WTC11 (cell line): Measurements from ENCODE around the gene FTL. TPM values are rescaled to one million over a fixed set of nuclear protein-coding genes. Genes with fewer than 3 reads are reported as not detected.
A peak's percentile ranks its signal among the peaks of the same experiment; 100 is the strongest.

Source experiments
- ATAC-seq: fragments of 200-7000 bp; cut with Tn5 transposase; 2 replicates; pipeline ENCODE4 v1.10.0; 2021; ENCODE audit warnings: mild to moderate bottlenecking, moderate library complexity
- CTCF ChIA-PET: fragments of 300-600 bp; sonication (Branson Sonifier 250); formaldehyde crosslinking; loops from one replicate; lab custom pipeline; 2021; ENCODE audit warnings: antibody characterized with exemption; lab: Charles Lee
- POLR2A ChIA-PET: fragments of 350-600 bp; sonication (Branson Sonifier 250); formaldehyde crosslinking; loops from one replicate; lab custom pipeline; 2021; ENCODE audit warnings: antibody characterized with exemption; lab: Charles Lee
- DNase-seq: peaks from one replicate; pipeline ENCODE4 v3.0.0; 2021; ENCODE audit warnings: low spot score
- H3K27ac Mint-ChIP-seq: 2 replicates; pipeline ENCODE4 v1.8.0; 2021; ENCODE audit warnings: mixed read lengths
- H3K27me3 Mint-ChIP-seq: 2 replicates; pipeline ENCODE4 v1.8.0; 2021; ENCODE audit warnings: low read depth, mild to moderate bottlenecking, moderate library complexity, mixed read lengths
- H3K36me3 Mint-ChIP-seq: 2 replicates; pipeline ENCODE4 v1.8.0; 2021; ENCODE audit warnings: mixed read lengths
- H3K4me1 Mint-ChIP-seq: 2 replicates; pipeline ENCODE4 v1.8.0; 2022; ENCODE audit warnings: mixed read lengths
- H3K4me3 Mint-ChIP-seq: 2 replicates; pipeline ENCODE4 v1.8.0; 2021; ENCODE audit warnings: mild to moderate bottlenecking, moderate library complexity, mixed read lengths
- H3K9me3 Mint-ChIP-seq: 2 replicates; pipeline ENCODE4 v1.8.0; 2021; ENCODE audit warnings: mixed read lengths
- ATF1 ChIP-seq: sonication (generic); formaldehyde crosslinking; IDR thresholded peaks from 2 replicates; pipeline ENCODE4 v1.8.1; 2023; ENCODE audit warnings: mild to moderate bottlenecking, moderate library complexity, missing genetic modification reagents
- ETV6 ChIP-seq: sonication (generic); formaldehyde crosslinking; IDR thresholded peaks from 2 replicates; pipeline ENCODE4 v1.8.1; 2022; ENCODE audit warnings: mild to moderate bottlenecking, missing genetic modification reagents
- FOXJ3 ChIP-seq: sonication (generic); formaldehyde crosslinking; IDR thresholded peaks from 2 replicates; pipeline ENCODE4 v1.9.0; 2021; ENCODE audit warnings: missing genetic modification reagents, mild to moderate bottlenecking, borderline replicate concordance
- GABPB1 ChIP-seq: sonication (generic); formaldehyde crosslinking; IDR thresholded peaks from 2 replicates; pipeline ENCODE4 v1.8.1; 2023; ENCODE audit warnings: mild to moderate bottlenecking, missing genetic modification reagents
- MXD4 ChIP-seq: fragments of 250-450 bp; sonication (Bioruptor Pico); IDR thresholded peaks from 2 replicates; pipeline ENCODE4 v1.8.0; 2021; ENCODE audit warnings: mild to moderate bottlenecking, moderate library complexity, borderline replicate concordance
- NFYB ChIP-seq: sonication (generic); formaldehyde crosslinking; conservative IDR thresholded peaks from 2 replicates; pipeline ENCODE4 v1.8.0; 2022; ENCODE audit warnings: low read depth, missing genetic modification reagents
- PRRX2 ChIP-seq: fragments of 250-450 bp; sonication (Bioruptor Pico); IDR thresholded peaks from 2 replicates; pipeline ENCODE4 v1.8.0; 2021; ENCODE audit warnings: mild to moderate bottlenecking
- SMAD3 ChIP-seq: sonication (generic); formaldehyde crosslinking; IDR thresholded peaks from 2 replicates; pipeline ENCODE4 v1.8.0; 2022; ENCODE audit warnings: missing genetic modification reagents, mild to moderate bottlenecking, borderline replicate concordance
- SMAD4 ChIP-seq: sonication (generic); formaldehyde crosslinking; IDR thresholded peaks from 2 replicates; pipeline ENCODE4 v1.8.0; 2022; ENCODE audit warnings: mild to moderate bottlenecking, missing genetic modification reagents
- ZNF121 ChIP-seq: sonication (generic); formaldehyde crosslinking; IDR thresholded peaks from 2 replicates; pipeline ENCODE4 v1.8.0; 2023; ENCODE audit warnings: missing genetic modification reagents
- ZNF263 ChIP-seq: sonication (generic); formaldehyde crosslinking; IDR thresholded peaks from 2 replicates; pipeline ENCODE4 v1.8.1; 2022; ENCODE audit warnings: low read depth, mild to moderate bottlenecking, moderate library complexity, missing genetic modification reagents
- total RNA-seq: library from RNA; stranded (reverse); gene quantifications from 3 replicates; pipeline ENCODE4 v1.2.3, GENCODE V29; 2021
- TF ChIP-seq, protein P1 (sequence below): sonication (generic); formaldehyde crosslinking; IDR thresholded peaks from 2 replicates; pipeline ENCODE4 v1.8.0; 2022; ENCODE audit warnings: mild to moderate bottlenecking, missing genetic modification reagents
- TF ChIP-seq, protein P2 (sequence below): sonication (generic); formaldehyde crosslinking; IDR thresholded peaks from 2 replicates; pipeline ENCODE4 v1.8.1; 2022; ENCODE audit warnings: mild to moderate bottlenecking, missing genetic modification reagents, moderate library complexity, borderline replicate concordance
- TF ChIP-seq, protein P3 (sequence below): sonication (generic); formaldehyde crosslinking; IDR thresholded peaks from 2 replicates; pipeline ENCODE4 v1.8.1; 2022; ENCODE audit warnings: mild to moderate bottlenecking, moderate library complexity, missing genetic modification reagents
- TF ChIP-seq, protein P4 (sequence below): sonication (generic); formaldehyde crosslinking; conservative IDR thresholded peaks from 2 replicates; pipeline ENCODE4 v1.8.1; 2023; ENCODE audit warnings: mild to moderate bottlenecking, low read depth, missing genetic modification reagents, moderate library complexity
- TF ChIP-seq, protein P5 (sequence below): sonication (generic); formaldehyde crosslinking; IDR thresholded peaks from 2 replicates; pipeline ENCODE4 v1.8.0; 2022; ENCODE audit warnings: mild to moderate bottlenecking, missing genetic modification reagents
- TF ChIP-seq, protein P6 (sequence below): sonication (generic); formaldehyde crosslinking; IDR thresholded peaks from 2 replicates; pipeline ENCODE4 v1.8.0; 2022; ENCODE audit warnings: missing genetic modification reagents

Gene FTL
- total RNA-seq, 1 experiment from 2014 or later = 1,061 TPM

DNA sequence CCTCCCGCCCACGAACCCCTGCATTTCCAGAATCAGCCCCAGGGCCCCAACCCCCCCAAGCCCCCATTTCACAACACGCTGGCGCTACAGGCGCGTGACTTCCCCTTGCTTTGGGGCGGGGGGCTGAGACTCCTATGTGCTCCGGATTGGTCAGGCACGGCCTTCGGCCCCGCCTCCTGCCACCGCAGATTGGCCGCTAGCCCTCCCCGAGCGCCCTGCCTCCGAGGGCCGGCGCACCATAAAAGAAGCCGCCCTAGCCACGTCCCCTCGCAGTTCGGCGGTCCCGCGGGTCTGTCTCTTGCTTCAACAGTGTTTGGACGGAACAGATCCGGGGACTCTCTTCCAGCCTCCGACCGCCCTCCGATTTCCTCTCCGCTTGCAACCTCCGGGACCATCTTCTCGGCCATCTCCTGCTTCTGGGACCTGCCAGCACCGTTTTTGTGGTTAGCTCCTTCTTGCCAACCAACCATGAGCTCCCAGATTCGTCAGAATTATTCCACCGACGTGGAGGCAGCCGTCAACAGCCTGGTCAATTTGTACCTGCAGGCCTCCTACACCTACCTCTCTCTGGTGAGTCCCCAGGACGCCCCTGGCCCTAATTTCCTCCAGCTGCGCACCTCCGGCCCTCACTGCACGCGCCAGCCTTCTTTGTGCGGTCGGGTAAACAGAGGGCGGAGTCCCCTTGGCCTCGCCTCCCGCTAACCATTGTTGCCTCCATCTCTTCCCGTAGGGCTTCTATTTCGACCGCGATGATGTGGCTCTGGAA lies at the start of gene FTL (continued):
- no peak for TF ChIP-seq PRRX2 (CRISPR knock-in tag)
- TF ChIP-seq, protein P1, sequence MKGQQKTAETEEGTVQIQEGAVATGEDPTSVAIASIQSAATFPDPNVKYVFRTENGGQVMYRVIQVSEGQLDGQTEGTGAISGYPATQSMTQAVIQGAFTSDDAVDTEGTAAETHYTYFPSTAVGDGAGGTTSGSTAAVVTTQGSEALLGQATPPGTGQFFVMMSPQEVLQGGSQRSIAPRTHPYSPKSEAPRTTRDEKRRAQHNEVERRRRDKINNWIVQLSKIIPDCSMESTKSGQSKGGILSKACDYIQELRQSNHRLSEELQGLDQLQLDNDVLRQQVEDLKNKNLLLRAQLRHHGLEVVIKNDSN (CRISPR knock-in tag) = 0 out of 2 replicates have a peak, but pooled peaks have one; percentile 31
- TF ChIP-seq GABPB1 = peak; percentile 65; the same call in 1 of the 2 replicates
- TF ChIP-seq, protein P2, sequence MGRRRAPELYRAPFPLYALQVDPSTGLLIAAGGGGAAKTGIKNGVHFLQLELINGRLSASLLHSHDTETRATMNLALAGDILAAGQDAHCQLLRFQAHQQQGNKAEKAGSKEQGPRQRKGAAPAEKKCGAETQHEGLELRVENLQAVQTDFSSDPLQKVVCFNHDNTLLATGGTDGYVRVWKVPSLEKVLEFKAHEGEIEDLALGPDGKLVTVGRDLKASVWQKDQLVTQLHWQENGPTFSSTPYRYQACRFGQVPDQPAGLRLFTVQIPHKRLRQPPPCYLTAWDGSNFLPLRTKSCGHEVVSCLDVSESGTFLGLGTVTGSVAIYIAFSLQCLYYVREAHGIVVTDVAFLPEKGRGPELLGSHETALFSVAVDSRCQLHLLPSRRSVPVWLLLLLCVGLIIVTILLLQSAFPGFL (CRISPR knock-in tag) = 0 out of 2 replicates have a peak, but pooled peaks have one; percentile 29
- TF ChIP-seq, protein P3, sequence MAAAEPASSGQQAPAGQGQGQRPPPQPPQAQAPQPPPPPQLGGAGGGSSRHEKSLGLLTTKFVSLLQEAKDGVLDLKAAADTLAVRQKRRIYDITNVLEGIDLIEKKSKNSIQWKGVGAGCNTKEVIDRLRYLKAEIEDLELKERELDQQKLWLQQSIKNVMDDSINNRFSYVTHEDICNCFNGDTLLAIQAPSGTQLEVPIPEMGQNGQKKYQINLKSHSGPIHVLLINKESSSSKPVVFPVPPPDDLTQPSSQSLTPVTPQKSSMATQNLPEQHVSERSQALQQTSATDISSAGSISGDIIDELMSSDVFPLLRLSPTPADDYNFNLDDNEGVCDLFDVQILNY (CRISPR knock-in tag) = 0 out of 2 replicates have a peak, but pooled peaks have one; percentile 26
- peak; percentile 77; the same call in 1 of the 2 replicates for TF ChIP-seq ETV6 (CRISPR knock-in tag)
- TF ChIP-seq NFYB (CRISPR knock-in tag) = peak; percentile 71
- peak; percentile 69; the same call in 1 of the 2 replicates for TF ChIP-seq SMAD3 (CRISPR knock-in tag)
- TF ChIP-seq, protein P4, sequence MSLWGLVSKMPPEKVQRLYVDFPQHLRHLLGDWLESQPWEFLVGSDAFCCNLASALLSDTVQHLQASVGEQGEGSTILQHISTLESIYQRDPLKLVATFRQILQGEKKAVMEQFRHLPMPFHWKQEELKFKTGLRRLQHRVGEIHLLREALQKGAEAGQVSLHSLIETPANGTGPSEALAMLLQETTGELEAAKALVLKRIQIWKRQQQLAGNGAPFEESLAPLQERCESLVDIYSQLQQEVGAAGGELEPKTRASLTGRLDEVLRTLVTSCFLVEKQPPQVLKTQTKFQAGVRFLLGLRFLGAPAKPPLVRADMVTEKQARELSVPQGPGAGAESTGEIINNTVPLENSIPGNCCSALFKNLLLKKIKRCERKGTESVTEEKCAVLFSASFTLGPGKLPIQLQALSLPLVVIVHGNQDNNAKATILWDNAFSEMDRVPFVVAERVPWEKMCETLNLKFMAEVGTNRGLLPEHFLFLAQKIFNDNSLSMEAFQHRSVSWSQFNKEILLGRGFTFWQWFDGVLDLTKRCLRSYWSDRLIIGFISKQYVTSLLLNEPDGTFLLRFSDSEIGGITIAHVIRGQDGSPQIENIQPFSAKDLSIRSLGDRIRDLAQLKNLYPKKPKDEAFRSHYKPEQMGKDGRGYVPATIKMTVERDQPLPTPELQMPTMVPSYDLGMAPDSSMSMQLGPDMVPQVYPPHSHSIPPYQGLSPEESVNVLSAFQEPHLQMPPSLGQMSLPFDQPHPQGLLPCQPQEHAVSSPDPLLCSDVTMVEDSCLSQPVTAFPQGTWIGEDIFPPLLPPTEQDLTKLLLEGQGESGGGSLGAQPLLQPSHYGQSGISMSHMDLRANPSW (CRISPR knock-in tag) = no peak
- TF ChIP-seq, protein P5, sequence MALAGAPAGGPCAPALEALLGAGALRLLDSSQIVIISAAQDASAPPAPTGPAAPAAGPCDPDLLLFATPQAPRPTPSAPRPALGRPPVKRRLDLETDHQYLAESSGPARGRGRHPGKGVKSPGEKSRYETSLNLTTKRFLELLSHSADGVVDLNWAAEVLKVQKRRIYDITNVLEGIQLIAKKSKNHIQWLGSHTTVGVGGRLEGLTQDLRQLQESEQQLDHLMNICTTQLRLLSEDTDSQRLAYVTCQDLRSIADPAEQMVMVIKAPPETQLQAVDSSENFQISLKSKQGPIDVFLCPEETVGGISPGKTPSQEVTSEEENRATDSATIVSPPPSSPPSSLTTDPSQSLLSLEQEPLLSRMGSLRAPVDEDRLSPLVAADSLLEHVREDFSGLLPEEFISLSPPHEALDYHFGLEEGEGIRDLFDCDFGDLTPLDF (CRISPR knock-in tag) = no peak

DNA sequence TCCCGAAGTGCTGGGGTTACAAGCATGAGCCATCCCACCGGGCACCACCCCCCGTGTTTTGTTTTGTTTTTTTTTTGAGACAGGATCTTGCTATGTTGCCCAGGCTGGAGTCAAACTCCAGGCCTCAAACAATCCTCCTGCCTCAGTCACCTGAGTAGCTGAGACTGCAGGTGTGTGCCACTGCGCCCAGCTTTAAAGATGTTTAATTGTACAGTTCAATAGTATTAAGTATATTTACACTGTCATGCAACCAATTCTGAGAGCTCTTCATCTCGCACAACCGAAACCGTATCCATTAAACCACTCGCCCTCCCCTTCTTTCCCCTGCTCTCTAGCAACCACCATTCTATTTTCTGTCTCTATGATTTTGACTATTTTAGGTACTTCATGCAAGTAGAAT lies 49.4 kb upstream of the FTL start:
- H3K4me1 Mint-ChIP-seq = no peaks in the 10 kb centered on the region
- no peak overlapping the region for H3K27ac Mint-ChIP-seq
- ChIA-PET POLR2A (no interaction called here), CTCF (no interaction called here)
- ATAC-seq = no peak
- no peak for TF ChIP-seq FOXJ3 (CRISPR knock-in tag)
- no peak for TF ChIP-seq MXD4 (CRISPR knock-in tag)
- no peak for TF ChIP-seq SMAD4 (CRISPR knock-in tag)
- peak; percentile 17; the same call in 1 of the 2 replicates for TF ChIP-seq ZNF121 (CRISPR knock-in tag)
- no peak for TF ChIP-seq ZNF263 (CRISPR knock-in tag)
- H3K9me3 Mint-ChIP-seq = no peaks in the 10 kb centered on the region
- H3K27me3 Mint-ChIP-seq = no peaks in the 10 kb centered on the region
- no peak overlapping the region for H3K4me3 Mint-ChIP-seq
- peaks cover 41% of the 10 kb centered on the region for H3K36me3 Mint-ChIP-seq
- DNase-seq = no peak

DNA sequence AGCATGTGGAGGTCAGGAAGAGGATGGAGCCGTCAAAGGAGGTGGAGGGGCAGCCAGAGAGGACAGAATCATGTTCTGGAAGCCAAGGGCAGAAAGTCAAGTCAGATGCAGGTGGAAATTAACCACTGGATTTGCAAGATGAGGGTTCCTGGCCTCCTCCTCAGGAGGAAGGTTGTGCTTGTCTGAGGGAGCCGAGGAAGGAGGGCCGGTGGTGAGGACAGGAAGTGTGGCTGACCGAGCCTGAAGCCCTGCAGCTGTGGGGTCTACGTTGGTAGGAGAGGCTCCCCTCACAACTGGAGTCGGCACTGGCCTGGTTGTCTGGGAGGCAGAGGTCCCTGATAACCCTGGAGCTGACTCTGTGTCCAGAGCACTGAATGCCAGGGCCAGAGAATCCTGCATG lies 47.0 kb upstream of the FTL start:
- POLR2A ChIA-PET = interaction anchor here (0.5 to 1.1 kb wide), 2 partner anchors 15 to 1070 kb away, joined by 4 to 5 read pairs; partner anchors contain the start of gene DHDH
- CTCF ChIA-PET = interaction anchor here (0.6 to 2.3 kb wide), 12 partner anchors 9 to 292 kb away, joined by 3 to 20 read pairs (median 4); partner anchors contain the start of genes DHDH, GYS1, NUCB1 and RUVBL2
- ATAC-seq = no peak
- Mint-ChIP-seq H3K27ac (no peak overlapping the region; the same call in 1 of the 2 replicates), H3K27me3 (no peaks in the 10 kb centered on the region), H3K4me3 (no peak overlapping the region), H3K9me3 (no peaks in the 10 kb centered on the region), H3K36me3 (peaks cover 30% of the 10 kb centered on the region), H3K4me1 (no peaks in the 10 kb centered on the region)
- DNase-seq = no peak
- TF ChIP-seq ATF1 = no peak
- TF ChIP-seq, protein P6, sequence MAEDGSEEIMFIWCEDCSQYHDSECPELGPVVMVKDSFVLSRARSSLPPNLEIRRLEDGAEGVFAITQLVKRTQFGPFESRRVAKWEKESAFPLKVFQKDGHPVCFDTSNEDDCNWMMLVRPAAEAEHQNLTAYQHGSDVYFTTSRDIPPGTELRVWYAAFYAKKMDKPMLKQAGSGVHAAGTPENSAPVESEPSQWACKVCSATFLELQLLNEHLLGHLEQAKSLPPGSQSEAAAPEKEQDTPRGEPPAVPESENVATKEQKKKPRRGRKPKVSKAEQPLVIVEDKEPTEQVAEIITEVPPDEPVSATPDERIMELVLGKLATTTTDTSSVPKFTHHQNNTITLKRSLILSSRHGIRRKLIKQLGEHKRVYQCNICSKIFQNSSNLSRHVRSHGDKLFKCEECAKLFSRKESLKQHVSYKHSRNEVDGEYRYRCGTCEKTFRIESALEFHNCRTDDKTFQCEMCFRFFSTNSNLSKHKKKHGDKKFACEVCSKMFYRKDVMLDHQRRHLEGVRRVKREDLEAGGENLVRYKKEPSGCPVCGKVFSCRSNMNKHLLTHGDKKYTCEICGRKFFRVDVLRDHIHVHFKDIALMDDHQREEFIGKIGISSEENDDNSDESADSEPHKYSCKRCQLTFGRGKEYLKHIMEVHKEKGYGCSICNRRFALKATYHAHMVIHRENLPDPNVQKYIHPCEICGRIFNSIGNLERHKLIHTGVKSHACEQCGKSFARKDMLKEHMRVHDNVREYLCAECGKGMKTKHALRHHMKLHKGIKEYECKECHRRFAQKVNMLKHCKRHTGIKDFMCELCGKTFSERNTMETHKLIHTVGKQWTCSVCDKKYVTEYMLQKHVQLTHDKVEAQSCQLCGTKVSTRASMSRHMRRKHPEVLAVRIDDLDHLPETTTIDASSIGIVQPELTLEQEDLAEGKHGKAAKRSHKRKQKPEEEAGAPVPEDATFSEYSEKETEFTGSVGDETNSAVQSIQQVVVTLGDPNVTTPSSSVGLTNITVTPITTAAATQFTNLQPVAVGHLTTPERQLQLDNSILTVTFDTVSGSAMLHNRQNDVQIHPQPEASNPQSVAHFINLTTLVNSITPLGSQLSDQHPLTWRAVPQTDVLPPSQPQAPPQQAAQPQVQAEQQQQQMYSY (CRISPR knock-in tag) = no peak
